Measurements from ENCODE around the gene UMPS. TPM values are rescaled to one million over a fixed set of nuclear protein-coding genes. Genes with fewer than 3 reads are reported as not detected.

UMPS gene
- total RNA-seq, 1 donor from 2014 or later = 47.6 TPM

- H3K4me3 Mint-ChIP-seq = no peak overlapping the region
- Histone ChIP-seq H3K4me2 (no peak overlapping the region), H3K4me1 (no peaks in the 10 kb centered on the region), H3K27ac (no peak overlapping the region), H3F3A (ENCODE audit: low read depth) (peaks cover 5% of the 10 kb centered on the region), H3K9me3 (ENCODE audit: low read depth) (no peaks in the 10 kb centered on the region), H3K9ac (no peak overlapping the region), H3K4me3 (no peak overlapping the region), H2AFZ (replicated peaks) (no peak overlapping the region), H3K36me3 (no peaks in the 10 kb centered on the region), H3K79me2 (ENCODE audit: low read depth) (no peaks in the 10 kb centered on the region), H3K27me3 (no peaks in the 10 kb centered on the region), H4K20me1 (ENCODE audit: low read depth) (peaks cover 4% of the 10 kb centered on the region)
- peaks cover 2% of the 10 kb centered on the region for H3K27me3 Mint-ChIP-seq (ENCODE audit: insufficient read depth, low read depth)
- TF ChIP-seq, protein P1, sequence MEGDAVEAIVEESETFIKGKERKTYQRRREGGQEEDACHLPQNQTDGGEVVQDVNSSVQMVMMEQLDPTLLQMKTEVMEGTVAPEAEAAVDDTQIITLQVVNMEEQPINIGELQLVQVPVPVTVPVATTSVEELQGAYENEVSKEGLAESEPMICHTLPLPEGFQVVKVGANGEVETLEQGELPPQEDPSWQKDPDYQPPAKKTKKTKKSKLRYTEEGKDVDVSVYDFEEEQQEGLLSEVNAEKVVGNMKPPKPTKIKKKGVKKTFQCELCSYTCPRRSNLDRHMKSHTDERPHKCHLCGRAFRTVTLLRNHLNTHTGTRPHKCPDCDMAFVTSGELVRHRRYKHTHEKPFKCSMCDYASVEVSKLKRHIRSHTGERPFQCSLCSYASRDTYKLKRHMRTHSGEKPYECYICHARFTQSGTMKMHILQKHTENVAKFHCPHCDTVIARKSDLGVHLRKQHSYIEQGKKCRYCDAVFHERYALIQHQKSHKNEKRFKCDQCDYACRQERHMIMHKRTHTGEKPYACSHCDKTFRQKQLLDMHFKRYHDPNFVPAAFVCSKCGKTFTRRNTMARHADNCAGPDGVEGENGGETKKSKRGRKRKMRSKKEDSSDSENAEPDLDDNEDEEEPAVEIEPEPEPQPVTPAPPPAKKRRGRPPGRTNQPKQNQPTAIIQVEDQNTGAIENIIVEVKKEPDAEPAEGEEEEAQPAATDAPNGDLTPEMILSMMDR (IDR thresholded peaks at IDR 0.05) = no peak
- TF ChIP-seq EZH2phosphoT487 (IDR thresholded peaks at IDR 0.05) (no peak), EZH2 (IDR thresholded peaks at IDR 0.05) (no peak)
- no peaks in the 10 kb centered on the region for H3K9me3 Mint-ChIP-seq
- DNase-seq (ENCODE audit: low spot score) = no peak
- H3K36me3 Mint-ChIP-seq = peaks cover 14% of the 10 kb centered on the region
- no peak overlapping the region for H3K27ac Mint-ChIP-seq
- H3K4me1 Mint-ChIP-seq = no peaks in the 10 kb centered on the region
These were observed 61.4 kb downstream of the UMPS start for GRCh38 chr3:124791639-124792151.

GRCh38 chr3:124792341-124793040 is 62.2 kb downstream of the UMPS start:
- Histone ChIP-seq H3K27me3 (no peaks in the 10 kb centered on the region), H2AFZ (replicated peaks) (no peak overlapping the region), H3K9ac (no peak overlapping the region), H3K36me3 (no peaks in the 10 kb centered on the region), H4K20me1 (ENCODE audit: low read depth) (peaks cover 4% of the 10 kb centered on the region), H3K79me2 (ENCODE audit: low read depth) (no peaks in the 10 kb centered on the region), H3K4me2 (no peak overlapping the region), H3F3A (ENCODE audit: low read depth) (peaks cover 5% of the 10 kb centered on the region), H3K4me1 (no peaks in the 10 kb centered on the region), H3K4me3 (no peak overlapping the region), H3K27ac (no peak overlapping the region), H3K9me3 (ENCODE audit: low read depth) (no peaks in the 10 kb centered on the region)
- TF ChIP-seq EZH2 (IDR thresholded peaks at IDR 0.05) (no peak), EZH2phosphoT487 (IDR thresholded peaks at IDR 0.05) (no peak)
- TF ChIP-seq, protein P1 (IDR thresholded peaks at IDR 0.05) = no peak
- DNase-seq (ENCODE audit: low spot score) = no peak
- no peaks in the 10 kb centered on the region for H3K4me1 Mint-ChIP-seq
- peaks cover 2% of the 10 kb centered on the region for H3K27me3 Mint-ChIP-seq (ENCODE audit: insufficient read depth, low read depth)
- no peak overlapping the region for H3K27ac Mint-ChIP-seq
- no peaks in the 10 kb centered on the region for H3K9me3 Mint-ChIP-seq
- H3K4me3 Mint-ChIP-seq = no peak overlapping the region
- peaks cover 16% of the 10 kb centered on the region for H3K36me3 Mint-ChIP-seq

DNA sequence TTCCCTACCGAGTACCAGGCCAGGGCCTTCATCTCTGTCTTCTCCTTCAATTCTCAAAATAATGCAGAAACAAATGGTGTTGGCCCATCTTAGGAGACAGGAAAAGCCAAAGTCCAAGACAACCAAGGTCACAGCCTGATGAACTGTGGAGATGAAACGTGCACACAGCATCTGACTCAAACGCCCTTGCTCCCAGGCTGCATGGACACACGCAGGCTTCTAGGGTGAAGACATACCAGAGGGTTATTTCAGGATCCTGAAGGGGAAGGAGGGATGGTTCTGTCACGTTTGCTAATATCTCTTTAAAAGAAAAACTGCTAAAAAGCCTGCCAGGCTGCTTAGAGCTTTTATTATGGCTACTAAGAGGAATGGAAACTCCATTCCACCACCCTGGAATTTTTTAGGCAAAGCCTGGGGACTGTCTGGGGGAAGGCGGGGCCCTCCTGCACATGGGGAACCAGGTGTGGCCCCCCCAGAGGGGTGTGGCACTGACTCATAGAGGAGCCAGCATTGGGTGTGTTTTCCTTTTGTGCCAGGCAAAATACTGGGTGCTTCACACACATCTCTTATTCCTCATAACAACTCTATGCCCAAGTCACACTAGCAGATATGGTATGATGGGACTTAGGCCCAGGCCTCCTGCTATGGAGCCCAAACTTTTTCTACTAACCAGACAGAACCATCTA is 62.9 kb downstream of the UMPS start:
- no peaks in the 10 kb centered on the region for H3K36me3 ChIP-seq

More for the DNA sequence above, 62.9 kb downstream of the UMPS start:
- Mint-ChIP-seq H3K27me3 (ENCODE audit: insufficient read depth, low read depth) (peaks cover 2% of the 10 kb centered on the region), H3K4me3 (no peak overlapping the region), H3K9me3 (no peaks in the 10 kb centered on the region), H3K27ac (no peak overlapping the region), H3K36me3 (peaks cover 16% of the 10 kb centered on the region), H3K4me1 (no peaks in the 10 kb centered on the region)
- Histone ChIP-seq H3K79me2 (ENCODE audit: low read depth) (no peaks in the 10 kb centered on the region), H3K4me2 (no peak overlapping the region), H3F3A (ENCODE audit: low read depth) (peaks cover 5% of the 10 kb centered on the region), H2AFZ (replicated peaks) (no peak overlapping the region), H3K9ac (no peak overlapping the region), H4K20me1 (ENCODE audit: low read depth) (peaks cover 4% of the 10 kb centered on the region), H3K9me3 (ENCODE audit: low read depth) (no peaks in the 10 kb centered on the region), H3K27ac (no peak overlapping the region), H3K4me3 (no peak overlapping the region), H3K27me3 (no peaks in the 10 kb centered on the region), H3K4me1 (no peaks in the 10 kb centered on the region)
- DNase-seq (ENCODE audit: low spot score) = no peak
- TF ChIP-seq EZH2 (IDR thresholded peaks at IDR 0.05) (no peak), EZH2phosphoT487 (IDR thresholded peaks at IDR 0.05) (no peak)
- TF ChIP-seq, protein P1 (IDR thresholded peaks at IDR 0.05) = no peak
